K562 (cell line): ENCODE data around the gene QSOX2. TPM values are rescaled to one million over a fixed set of nuclear protein-coding genes. Genes with fewer than 3 reads are reported as not detected.

Experiments
- ATAC-seq: fragments of 200-7000 bp; cut with Tn5 transposase; 3 replicates; pipeline ENCODE4 v1.9.1; 2020; ENCODE audit warnings: moderate library complexity
- BruUV-seq: library from RNA; stranded (reverse); fragments of 400-500 nt; replicated peaks from 2 replicates; lab custom pipeline; 2021; lab: Mats Ljungman, UMichigan
- CTCF ChIA-PET: fragments of 300-600 bp; formaldehyde crosslinking; extraction: SDS; loops from one replicate; lab custom pipeline; 2021; ENCODE audit warnings: low intra/inter-chr PET ratio; lab: Yijun Ruan, JAX
- POLR2A ChIA-PET: fragments of 300-600, 350-650 bp; sonication (Branson Sonifier 250); formaldehyde crosslinking; extraction: SDS; loops from one replicate; lab custom pipeline; 2021; ENCODE audit warnings: antibody characterized with exemption, inconsistent platforms; lab: Yijun Ruan, JAX
- DNase-seq, 4 experiments: peaks; one replicate each; pipeline versions ENCODE4 v3.0.0 to v3.0.0-alpha.2; 2011 to 2018; ENCODE audit warnings: low spot score in 3 of 4, mixed read lengths in 3 of 4; ENCODE audit errors: extremely low read depth in 1 of 4
- FAIRE-seq: peaks from 2 replicates; lab custom pipeline; 2011; peaks lifted over from hg19 to GRCh38; lab: Jason Lieb, UNC
- H2AFZ ChIP-seq: 2 replicates; pipeline ENCODE4 v1.6.0; 2011; ENCODE audit warnings: low read depth, low read length, control low read depth, inconsistent platforms
- H3K27ac ChIP-seq: fragments of 200-600 bp; 3 replicates; pipeline ENCODE4 v1.8.0; 2011; ENCODE audit warnings: low read depth, mild to moderate bottlenecking, control low read depth, inconsistent platforms, low read length, moderate library complexity, mixed read lengths; ENCODE audit errors: extremely low read depth
- H3K27me3 ChIP-seq, 2 experiments: fragments of 300-600 bp in 1 of 2; 2 replicates in 1 of 2; 3 replicates in 1 of 2; pipeline versions ENCODE4 v1.6.0 to v1.8.0; 2011; ENCODE audit warnings: inconsistent platforms in 2 of 2, low read length in 2 of 2, mild to moderate bottlenecking in 1 of 2, mixed read lengths in 1 of 2, moderate library complexity in 1 of 2; ENCODE audit not compliant: control insufficient read depth in 2 of 2, insufficient read depth in 2 of 2
- H3K36me3 ChIP-seq: fragments of 300-600 bp; 3 replicates; pipeline ENCODE4 v1.8.0; 2011; ENCODE audit warnings: mild to moderate bottlenecking, low read length, inconsistent platforms; ENCODE audit not compliant: control insufficient read depth, insufficient read depth
- H3K4me1 ChIP-seq, 2 experiments: fragments of 200-600 bp in 1 of 2; replicated peaks in 1 of 2; 2 replicates in 1 of 2; 3 replicates in 1 of 2; pipeline versions ENCODE4 v1.5.1 to v1.8.0; 2011; ENCODE audit warnings: inconsistent platforms in 2 of 2, low read length in 2 of 2, mild to moderate bottlenecking in 1 of 2, mixed read lengths in 1 of 2, moderate library complexity in 1 of 2; ENCODE audit not compliant: control insufficient read depth in 2 of 2, insufficient read depth in 2 of 2
- H3K4me2 ChIP-seq: 2 replicates; pipeline ENCODE4 v1.6.1; 2011; ENCODE audit warnings: low read length, control low read depth, inconsistent platforms, mixed read lengths; ENCODE audit not compliant: insufficient read depth
- H3K4me3 ChIP-seq: fragments of 200-600 bp; sonication (generic), shearing (Covaris generic); 2 replicates; pipeline ENCODE4 v1.5.1; 2016; ENCODE audit warnings: control low read depth, inconsistent platforms
- H3K79me2 ChIP-seq: fragments of 200-600 bp; 3 replicates; pipeline ENCODE4 v1.8.0; 2011; ENCODE audit warnings: low read length, inconsistent platforms; ENCODE audit not compliant: control insufficient read depth, insufficient read depth
- H3K9ac ChIP-seq, 2 experiments: 2 replicates each; pipeline versions ENCODE4 v1.6.0 to v1.6.1; 2011; ENCODE audit warnings: low read depth in 2 of 2, low read length in 2 of 2, control low read depth in 1 of 2, inconsistent platforms in 1 of 2, mild to moderate bottlenecking in 1 of 2, mixed read lengths in 1 of 2; ENCODE audit not compliant: insufficient read depth in 1 of 2
- H3K9me1 ChIP-seq: one replicate; pipeline ENCODE4 v1.6.0; 2011; ENCODE audit warnings: inconsistent platforms, mild to moderate bottlenecking, low read length, moderate library complexity; ENCODE audit not compliant: control insufficient read depth, insufficient read depth
- H3K9me3 ChIP-seq: replicated peaks from 2 replicates; pipeline ENCODE4 v1.5.1; 2011; ENCODE audit warnings: low read depth, low read length, inconsistent platforms; ENCODE audit not compliant: control insufficient read depth, insufficient read depth
- H4K20me1 ChIP-seq: replicated peaks from 2 replicates; pipeline ENCODE4 v1.6.1; 2011; ENCODE audit warnings: low read length, inconsistent platforms, mixed read lengths; ENCODE audit not compliant: control insufficient read depth, insufficient read depth
- CBFA2T2 ChIP-seq: fragments of 450-650 bp; conservative IDR thresholded peaks from 2 replicates; pipeline ENCODE4 v1.6.1; 2017; ENCODE audit warnings: mild to moderate bottlenecking
- HINFP ChIP-seq: fragments of 450-650 bp; conservative IDR thresholded peaks from 2 replicates; pipeline ENCODE4 v1.6.1; 2016; ENCODE audit warnings: missing genetic modification characterization, low read depth, mild to moderate bottlenecking, control low read depth, missing compliant biosample characterization
- HSF4 ChIP-seq: fragments of 250-450 bp; sonication (Bioruptor Pico); IDR thresholded peaks from 2 replicates; pipeline ENCODE4 v2.1.2; 2022; ENCODE audit warnings: mild to moderate bottlenecking, moderate library complexity, borderline replicate concordance
- NBN ChIP-seq: fragments of 450-650 bp; IDR thresholded peaks from 2 replicates; pipeline ENCODE4 v1.6.1; 2016; ENCODE audit warnings: low read depth, mild to moderate bottlenecking
- POLR2G ChIP-seq: fragments of 200-400 bp; formaldehyde crosslinking; IDR thresholded peaks from 2 replicates; pipeline ENCODE4 v1.6.1; 2017; ENCODE audit warnings: low read depth, mild to moderate bottlenecking, antibody characterized with exemption, low read length, moderate library complexity
- PURB ChIP-seq: sonication (generic); formaldehyde crosslinking; IDR thresholded peaks from 2 replicates; pipeline ENCODE4 v1.9.0; 2021; ENCODE audit warnings: low read depth, mild to moderate bottlenecking, missing genetic modification reagents
- RBM22 ChIP-seq: fragments of 200-400 bp; formaldehyde crosslinking; IDR thresholded peaks from 2 replicates; pipeline ENCODE4 v1.6.1; 2018; ENCODE audit warnings: low read length, low read depth; ENCODE audit not compliant: poor library complexity, severe bottlenecking
- UBTF ChIP-seq, 2 experiments: IDR thresholded peaks; 2 replicates each; pipeline ENCODE4 v1.6.1; 2012; ENCODE audit warnings: improper control_type of control experiment in 2 of 2, low read depth in 2 of 2, low read length in 2 of 2, borderline replicate concordance in 1 of 2
- XRCC4 ChIP-seq: IDR thresholded peaks from one replicate; pipeline ENCODE4 v1.6.1; 2011; ENCODE audit not compliant: insufficient read depth, insufficient read length; ENCODE audit errors: extremely low read depth
- WGBS: fragments of 100-300 bp; shearing (Covaris generic); methylation state at CpG from one replicate; pipeline ENCODE4 v1.1.6; 2016; ENCODE audit warnings: low coverage, mixed read lengths; ENCODE audit not compliant: insufficient coverage; ENCODE audit errors: missing lambda C conversion rate; 5-methylcytosine and 5-hydroxymethylcytosine counted together
- in situ Hi-C: fragments of 300-500 bp; cut with MboI; formaldehyde crosslinking; loops from 4 replicates; pipeline ENCODE4 v1.15.0; 2018; ENCODE audit warnings: inconsistent platforms, mixed read lengths
- intact Hi-C: fragments of 100-400 bp; cut with micrococcal nuclease; formaldehyde crosslinking; loops from 2 replicates; pipeline ENCODE4 v1.14.2; 2022
- polyA plus RNA-seq, 8 experiments: library from polyadenylated mRNA; depleted of rRNA in 4 of 8; stranded (reverse) in 5 of 8; unstranded in 3 of 8; fragments of >200 nt; fragmentation: Nextera tagmentation in 2 of 8; fragmentation: Illumina TruSeq in 1 of 8; extraction: Ambion mirVana in 2 of 8; extraction: Trizol in 1 of 8; gene quantifications; 2 replicates each; pipeline versions ENCODE4 v1.2.1 to v1.2.3, GENCODE V29; 2011 to 2014; ENCODE audit warnings: inconsistent platforms in 1 of 8, missing spikeins in 1 of 8
- total RNA-seq, 7 experiments: library from RNA; depleted of rRNA in 6 of 7; stranded (reverse); fragments of >200 nt in 6 of 7; fragmentation: Illumina TruSeq in 2 of 7; extraction: Trizol in 2 of 7; gene quantifications; 2 replicates each; pipeline versions ENCODE4 v1.2.1 to v1.2.3, GENCODE V29; 2011 to 2021; ENCODE audit warnings: low replicate concordance in 1 of 7

The QSOX2 gene
- total and polyA plus RNA-seq, 9 of the 15 experiments (the other 6 are each of a cell fraction or from before 2014, with no cell fraction given), result 0.51 to 23.7 (median 12.7) TPM

GRCh38 chr9:136218271-136218670 lies 27.3 kb downstream of the QSOX2 start (continued):
- TF ChIP-seq CBFA2T2, result no peak
- no peak for TF ChIP-seq NBN
- TF ChIP-seq XRCC4, result no peak
- no peak for TF ChIP-seq UBTF (IDR thresholded peaks at IDR 0.05; ENCODE audit: borderline replicate concordance in 1 of 2, low read depth in 2 of 2, low read length in 2 of 2)
- TF ChIP-seq HSF4 (CRISPR knock-in tag), result no peak

GRCh38 chr9:136216541-136217244 lies 28.9 kb downstream of the QSOX2 start:
- no TSS peak for BruUV-seq
- Histone ChIP-seq H3K4me3 (no peak overlapping the region), H3K4me1 (peaks cover 27 to 47% of the 10 kb centered on the region in 2 experiments), H3K27me3 (no peaks in the 10 kb centered on the region), H3K4me2 (no peak overlapping the region), H3K79me2 (no peaks in the 10 kb centered on the region), H3K9me1 (peaks cover 3% of the 10 kb centered on the region), H2AFZ (no peak overlapping the region), H3K9me3 (no peaks in the 10 kb centered on the region), H3K9ac (no peak overlapping the region), H4K20me1 (peaks cover 9% of the 10 kb centered on the region), H3K36me3 (peaks cover 84% of the 10 kb centered on the region; the same call in 2 of the 3 replicates), H3K27ac (no peak overlapping the region)
- ATAC-seq (no peak), DNase-seq (no peak), FAIRE-seq (no peak)
- WGBS, result 94% methylated on average over 14 of the region's 37 CpGs
- CTCF ChIA-PET, result no interaction called here
- peak; percentile 53 for TF ChIP-seq POLR2G
- TF ChIP-seq PURB, result no peak
- TF ChIP-seq HINFP (tag), result no peak
- TF ChIP-seq RBM22, result peak; percentile 21
- POLR2A ChIA-PET, result interaction anchor here (0.7 to 1.6 kb wide), 6 partner anchors 8 to 78 kb away, joined by 3 to 5 read pairs (median 4); no protein-coding TSS in a partner anchor
- intact Hi-C loops, result no loop called here
- in situ Hi-C loops, result no loop called here
